Measurements from ENCODE around the gene KCNN3.

The KCNN3 gene

GRCh38 chr1:154657556-154657955 is 212.5 kb downstream of the KCNN3 start:
- Histone ChIP-seq H3K4me1 (ENCODE audit: control insufficient read depth in 1 of 2, insufficient read depth in 1 of 2, low read depth in 1 of 2, low read length in 1 of 2) (peaks cover 10 to 12% of the 10 kb centered on the region in 2 experiments), H3K9me3 (no peaks in the 10 kb centered on the region), H3K4me3 (ENCODE audit: low read depth in 1 of 2, low read length in 1 of 2) (no peak overlapping the region), H3K27ac (peak overlapping the region; percentile 64), H3K27me3 (no peaks in the 10 kb centered on the region), H3K36me3 (no peaks in the 10 kb centered on the region)
- no peak for TF ChIP-seq CTCF (IDR thresholded peaks at IDR 0.05)

- Histone ChIP-seq H3K27me3 (no peaks in the 10 kb centered on the region), H3K36me3 (no peaks in the 10 kb centered on the region), H3K4me1 (ENCODE audit: control insufficient read depth in 1 of 2, insufficient read depth in 1 of 2, low read depth in 1 of 2, low read length in 1 of 2) (peaks cover 9 to 21% of the 10 kb centered on the region in 2 experiments), H3K4me3 (ENCODE audit: low read depth in 1 of 2, low read length in 1 of 2) (no peak overlapping the region), H3K27ac (no peak overlapping the region), H3K9me3 (no peaks in the 10 kb centered on the region)
- no peak for TF ChIP-seq CTCF (IDR thresholded peaks at IDR 0.05)
These were observed 217.2 kb downstream of the KCNN3 start for GRCh38 chr1:154652893-154653292.
